ENCODE measurements around the gene RAVER2. TPM values are rescaled to one million over a fixed set of nuclear protein-coding genes. Genes with fewer than 3 reads are reported as not detected.

The RAVER2 gene
- total RNA-seq, 1 experiment from 2014 or later: 12.4 TPM

DNA sequence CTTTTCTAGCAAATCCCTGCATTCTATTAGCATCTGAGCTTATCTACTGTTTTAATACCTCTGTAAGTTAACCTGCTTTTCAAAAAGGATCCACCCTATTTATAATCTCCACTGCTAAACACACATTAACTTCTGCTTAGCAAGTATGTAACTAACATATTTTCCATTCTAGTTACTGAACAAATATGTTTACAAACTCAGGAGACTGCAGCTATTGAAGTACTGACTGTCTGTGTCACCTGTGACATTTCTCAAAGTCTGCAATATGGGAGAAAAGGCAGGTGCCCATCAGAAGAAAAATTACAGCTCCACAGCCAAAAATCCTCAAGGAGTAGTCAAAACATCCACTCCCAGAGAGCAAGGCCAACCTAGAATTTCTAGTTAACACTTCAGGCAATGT, 133.2 kb downstream of the RAVER2 start:
- intact Hi-C loops (cut with micrococcal nuclease; ENCODE audit: unreplicated experiment): no loop called here
- Histone ChIP-seq H3K9me3 (ENCODE audit: insufficient read depth, low read depth) (no peaks in the 10 kb centered on the region), H2AFZ (no peak overlapping the region), H3K9me2 (ENCODE audit: insufficient read depth) (no peaks in the 10 kb centered on the region), H3K36me3 (ENCODE audit: low read depth) (peaks cover 4% of the 10 kb centered on the region; the same call in 1 of the 2 replicates), H3K4me1 (replicated peaks; ENCODE audit: insufficient read depth) (no peaks in the 10 kb centered on the region), H3K4me2 (no peak overlapping the region), H3K27ac (no peak overlapping the region), H4K20me1 (ENCODE audit: insufficient read depth) (no peaks in the 10 kb centered on the region; the same call in 1 of the 2 replicates), H3K27me3 (ENCODE audit: insufficient read depth, low read depth) (no peaks in the 10 kb centered on the region), H3K4me3 (no peak overlapping the region), H3F3A (ENCODE audit: insufficient read depth, low read depth) (no peaks in the 10 kb centered on the region), H3K79me2 (ENCODE audit: low read depth) (no peaks in the 10 kb centered on the region)
- TF ChIP-seq EZH2 (IDR thresholded peaks at IDR 0.05; ENCODE audit: low read depth): no peak
- TF ChIP-seq, protein P1, sequence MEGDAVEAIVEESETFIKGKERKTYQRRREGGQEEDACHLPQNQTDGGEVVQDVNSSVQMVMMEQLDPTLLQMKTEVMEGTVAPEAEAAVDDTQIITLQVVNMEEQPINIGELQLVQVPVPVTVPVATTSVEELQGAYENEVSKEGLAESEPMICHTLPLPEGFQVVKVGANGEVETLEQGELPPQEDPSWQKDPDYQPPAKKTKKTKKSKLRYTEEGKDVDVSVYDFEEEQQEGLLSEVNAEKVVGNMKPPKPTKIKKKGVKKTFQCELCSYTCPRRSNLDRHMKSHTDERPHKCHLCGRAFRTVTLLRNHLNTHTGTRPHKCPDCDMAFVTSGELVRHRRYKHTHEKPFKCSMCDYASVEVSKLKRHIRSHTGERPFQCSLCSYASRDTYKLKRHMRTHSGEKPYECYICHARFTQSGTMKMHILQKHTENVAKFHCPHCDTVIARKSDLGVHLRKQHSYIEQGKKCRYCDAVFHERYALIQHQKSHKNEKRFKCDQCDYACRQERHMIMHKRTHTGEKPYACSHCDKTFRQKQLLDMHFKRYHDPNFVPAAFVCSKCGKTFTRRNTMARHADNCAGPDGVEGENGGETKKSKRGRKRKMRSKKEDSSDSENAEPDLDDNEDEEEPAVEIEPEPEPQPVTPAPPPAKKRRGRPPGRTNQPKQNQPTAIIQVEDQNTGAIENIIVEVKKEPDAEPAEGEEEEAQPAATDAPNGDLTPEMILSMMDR (conservative IDR thresholded peaks at IDR 0.05): no peak
- no TSS peak for BruUV-seq (replicated peaks)
- ChIA-PET CTCF (no interaction called here), POLR2A (ENCODE audit: unreplicated experiment) (no interaction called here)
- DNase-seq: no peak

DNA sequence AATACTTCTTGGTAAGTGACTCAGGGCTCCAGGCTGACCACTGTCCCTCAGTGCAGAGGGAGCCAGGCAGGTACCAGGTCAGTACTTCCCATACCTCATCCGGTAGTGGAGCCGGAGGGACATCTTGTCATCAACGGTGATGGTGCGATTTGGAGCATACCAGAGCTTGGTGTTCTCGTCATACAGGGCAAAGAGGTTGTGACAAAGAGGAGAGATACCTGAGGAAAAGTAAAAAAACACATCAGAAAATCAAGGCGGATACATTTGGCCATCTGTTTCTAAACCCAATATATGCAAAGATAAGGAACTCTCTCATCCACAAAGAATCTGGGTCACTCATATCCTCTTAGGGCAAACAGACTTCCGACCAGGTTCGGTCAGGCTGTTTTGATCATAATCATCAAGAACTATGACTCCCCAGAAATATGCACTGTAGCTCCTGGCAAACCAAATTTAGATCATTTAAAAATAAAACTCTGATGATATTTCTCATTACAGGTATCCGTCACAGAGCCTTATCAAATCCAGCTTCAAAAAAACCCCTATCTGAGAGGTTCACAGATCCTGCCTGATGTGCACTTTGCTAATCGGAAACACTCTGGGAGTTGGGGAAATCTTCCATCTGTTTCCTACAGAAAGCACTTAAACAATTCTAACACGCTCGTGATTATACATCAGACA, 134.2 kb downstream of the RAVER2 start:
- BruUV-seq (replicated peaks): no TSS peak
- DNase-seq: no peak
- no peak overlapping the region for H3K4me3 ChIP-seq
- TF ChIP-seq EZH2 (IDR thresholded peaks at IDR 0.05; ENCODE audit: low read depth): no peak
- TF ChIP-seq, protein P1 (conservative IDR thresholded peaks at IDR 0.05): no peak
- no peak overlapping the region for H2AFZ ChIP-seq
- H3F3A ChIP-seq (ENCODE audit: insufficient read depth, low read depth): no peaks in the 10 kb centered on the region
- H3K27ac ChIP-seq: no peak overlapping the region
- H3K36me3 ChIP-seq (ENCODE audit: low read depth): peaks cover 4% of the 10 kb centered on the region; the same call in 1 of the 2 replicates
- no peaks in the 10 kb centered on the region for H3K79me2 ChIP-seq (ENCODE audit: low read depth)
- H3K4me1 ChIP-seq (replicated peaks; ENCODE audit: insufficient read depth): no peaks in the 10 kb centered on the region
- no peaks in the 10 kb centered on the region for H3K27me3 ChIP-seq (ENCODE audit: insufficient read depth, low read depth)
- intact Hi-C loops (cut with micrococcal nuclease; ENCODE audit: unreplicated experiment): no loop called here
- no peak overlapping the region for H3K4me2 ChIP-seq
- ChIA-PET POLR2A (ENCODE audit: unreplicated experiment) (no interaction called here), CTCF (no interaction called here)
- no peaks in the 10 kb centered on the region; the same call in 1 of the 2 replicates for H4K20me1 ChIP-seq (ENCODE audit: insufficient read depth)
- no peaks in the 10 kb centered on the region for H3K9me3 ChIP-seq (ENCODE audit: insufficient read depth, low read depth)
- H3K9me2 ChIP-seq (ENCODE audit: insufficient read depth): no peaks in the 10 kb centered on the region

DNA sequence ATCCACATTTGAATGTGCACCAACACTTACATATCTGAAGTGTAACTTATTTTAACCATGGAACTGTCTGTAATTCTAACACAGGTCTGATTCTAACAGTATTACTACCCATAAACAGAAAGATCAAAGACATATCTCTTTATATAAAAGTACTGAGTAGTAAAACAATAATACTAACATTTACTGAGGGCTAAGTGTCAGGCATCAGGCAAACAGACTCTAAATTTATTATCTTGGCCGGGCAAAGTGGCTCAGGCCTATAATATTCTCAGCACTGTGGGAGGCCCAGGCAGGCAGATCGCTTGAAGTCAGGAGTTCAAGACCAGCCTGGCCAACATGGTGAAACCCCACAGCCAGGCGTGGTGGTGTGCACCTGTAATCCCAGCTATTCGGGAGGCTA, 135.6 kb downstream of the RAVER2 start:
- Histone ChIP-seq H3K4me1 (replicated peaks; ENCODE audit: insufficient read depth) (no peaks in the 10 kb centered on the region), H4K20me1 (ENCODE audit: insufficient read depth) (no peaks in the 10 kb centered on the region; the same call in 1 of the 2 replicates), H2AFZ (no peak overlapping the region), H3K79me2 (ENCODE audit: low read depth) (no peaks in the 10 kb centered on the region), H3K36me3 (ENCODE audit: low read depth) (peaks cover 4% of the 10 kb centered on the region; the same call in 1 of the 2 replicates), H3K9me3 (ENCODE audit: insufficient read depth, low read depth) (no peaks in the 10 kb centered on the region), H3K4me3 (no peak overlapping the region), H3K27me3 (ENCODE audit: insufficient read depth, low read depth) (no peaks in the 10 kb centered on the region), H3K9me2 (ENCODE audit: insufficient read depth) (no peaks in the 10 kb centered on the region), H3K27ac (no peak overlapping the region), H3F3A (ENCODE audit: insufficient read depth, low read depth) (no peaks in the 10 kb centered on the region), H3K4me2 (no peak overlapping the region)
- intact Hi-C loops (cut with micrococcal nuclease; ENCODE audit: unreplicated experiment): no loop called here
- TF ChIP-seq, protein P1 (conservative IDR thresholded peaks at IDR 0.05): no peak
- no peak for TF ChIP-seq EZH2 (IDR thresholded peaks at IDR 0.05; ENCODE audit: low read depth)
- no peak for DNase-seq
- CTCF ChIA-PET: no interaction called here
- POLR2A ChIA-PET (ENCODE audit: unreplicated experiment): interaction anchor here (0.6 kb wide), 1 partner anchor 537 kb away, joined by 3 read pairs; no protein-coding TSS in a partner anchor
- no TSS peak for BruUV-seq (replicated peaks)

Measured in PC-9 (cell line).